Immature natural killer cell (primary cell): ENCODE data around the gene RRP7A. TPM values are rescaled to one million over a fixed set of nuclear protein-coding genes. Genes with fewer than 3 reads are reported as not detected.

Experiments
- DNase-seq, 3 donors: peaks; one replicate each; pipeline ENCODE4 v3.0.0; 2022; ENCODE audit warnings: mixed read lengths in 1 of 3
- H3K27ac Mint-ChIP-seq, 6 donors: one replicate each; pipeline ENCODE4 v1.8.0; 2020; ENCODE audit warnings: mixed read lengths in 6 of 6, mild to moderate bottlenecking in 5 of 6, inconsistent platforms in 4 of 6, moderate library complexity in 3 of 6
- H3K27me3 Mint-ChIP-seq, 3 donors: one replicate each; pipeline ENCODE4 v1.8.0; 2020 to 2021; ENCODE audit warnings: low read depth in 3 of 3, mild to moderate bottlenecking in 3 of 3, mixed read lengths in 3 of 3, moderate library complexity in 3 of 3, inconsistent platforms in 1 of 3
- H3K36me3 Mint-ChIP-seq, 3 donors: one replicate each; pipeline ENCODE4 v1.8.0; 2020; ENCODE audit warnings: mixed read lengths in 3 of 3, inconsistent platforms in 2 of 3, mild to moderate bottlenecking in 2 of 3
- H3K4me1 Mint-ChIP-seq, 2 donors: one replicate each; pipeline ENCODE4 v1.8.0; 2020; ENCODE audit warnings: inconsistent platforms in 2 of 2, mild to moderate bottlenecking in 2 of 2, mixed read lengths in 2 of 2, moderate library complexity in 1 of 2
- H3K4me3 Mint-ChIP-seq, 5 donors: one replicate each; pipeline ENCODE4 v1.8.0; 2020; ENCODE audit warnings: mild to moderate bottlenecking in 5 of 5, mixed read lengths in 5 of 5, inconsistent platforms in 3 of 5, moderate library complexity in 3 of 5
- H3K9me3 Mint-ChIP-seq, 6 donors: one replicate each; pipeline ENCODE4 v1.8.0; 2020; ENCODE audit warnings: mild to moderate bottlenecking in 6 of 6, mixed read lengths in 6 of 6, inconsistent platforms in 4 of 6, moderate library complexity in 3 of 6
- polyA plus RNA-seq, 3 donors: library from polyadenylated mRNA; unstranded; fragments of 300-500 nt; fragmentation: Illumina TruSeq; gene quantifications; one replicate each; pipeline ENCODE4 v1.2.3, GENCODE V29; 2021

RRP7A gene
- polyA plus RNA-seq, 3 donors from 2014 or later = 54.3 to 78.2 (median 62.3) TPM

- no peaks in the 10 kb centered on the region for H3K36me3 Mint-ChIP-seq
- H3K27ac Mint-ChIP-seq = no peak overlapping the region
- DNase-seq = no peak
- no peak overlapping the region for H3K4me3 Mint-ChIP-seq
- peaks cover 1 to 6% (median 6%) of the 10 kb centered on the region in 3 donors for H3K27me3 Mint-ChIP-seq
- H3K4me1 Mint-ChIP-seq = no peaks in the 10 kb centered on the region
- no peaks in the 10 kb centered on the region for H3K9me3 Mint-ChIP-seq
These were observed 49.1 kb downstream of the RRP7A start for GRCh38 chr22:42470366-42471082.

- peaks cover 5 to 6% (median 6%) of the 10 kb centered on the region in 3 donors for H3K27me3 Mint-ChIP-seq
- no peak overlapping the region for H3K27ac Mint-ChIP-seq
- no peak overlapping the region for H3K4me3 Mint-ChIP-seq
- no peak for DNase-seq
- no peaks in the 10 kb centered on the region for H3K9me3 Mint-ChIP-seq
- no peaks in the 10 kb centered on the region for H3K4me1 Mint-ChIP-seq
- no peaks in the 10 kb centered on the region for H3K36me3 Mint-ChIP-seq
These were observed 50.8 kb downstream of the RRP7A start for GRCh38 chr22:42468841-42469240.

- Mint-ChIP-seq H3K27me3 (peaks cover 2 to 14% (median 8%) of the 10 kb centered on the region in 3 donors), H3K27ac (no peak overlapping the region), H3K36me3 (no peaks in the 10 kb centered on the region), H3K4me3 (no peak overlapping the region), H3K9me3 (no peaks in the 10 kb centered on the region), H3K4me1 (no peaks in the 10 kb centered on the region)
- DNase-seq = no peak
These were observed 57.6 kb downstream of the RRP7A start for GRCh38 chr22:42462016-42462415.

GRCh38 chr22:42461511-42461910, 58.1 kb downstream of the RRP7A start:
- Mint-ChIP-seq H3K27ac (no peak overlapping the region), H3K4me1 (no peaks in the 10 kb centered on the region), H3K9me3 (no peaks in the 10 kb centered on the region), H3K27me3 (peaks cover 2 to 14% (median 8%) of the 10 kb centered on the region in 3 donors), H3K4me3 (no peak overlapping the region), H3K36me3 (no peaks in the 10 kb centered on the region)
- DNase-seq = no peak

Other genes with a start within 250 kb of the RRP7A start
- gene TCF20, start 249.1 kb downstream of the RRP7A start, polyA plus RNA-seq = 1 to 10 TPM in 2 of 3 donors, under 1 TPM in 1; 0.12 to 2.4 (median 1.4) TPM
- under 1 TPM in 2 of 3 donors, not detected in 1; 0.13 to 0.30 TPM for gene NFAM1, start 87.4 kb downstream of the RRP7A start, polyA plus RNA-seq
- gene SERHL2, start 34.2 kb upstream of the RRP7A start, polyA plus RNA-seq = 1 to 10 TPM in 1 of 3 donors, not detected in 2; 1.9 TPM
- gene POLDIP3, start 95.1 kb upstream of the RRP7A start, polyA plus RNA-seq = 10 to 100 TPM; 54.4 to 77.2 (median 73.6) TPM
- gene ATP5MGL, start 120.8 kb upstream of the RRP7A start, polyA plus RNA-seq = under 1 TPM in 1 of 3 donors, not detected in 2; 0.35 TPM
- gene CYB5R3, start 129.6 kb upstream of the RRP7A start, polyA plus RNA-seq = 100 to 1,000 TPM in 1 of 3 donors, 10 to 100 TPM in 2; 52.2 to 117 (median 77.7) TPM
- gene A4GALT, start 201.1 kb upstream of the RRP7A start, polyA plus RNA-seq = 1 to 10 TPM in 1 of 3 donors, under 1 TPM in 1, not detected in 1; 0.38 to 1.1 TPM